B cell (primary cell): ENCODE data around the gene SEC16A. TPM values are rescaled to one million over a fixed set of nuclear protein-coding genes. Genes with fewer than 3 reads are reported as not detected.

Experiments used
- ATAC-seq: fragments of 200-7000 bp; cut with Tn5 transposase; one replicate; pipeline ENCODE4 v1.10.0; 2021; ENCODE audit warnings: low read depth, mild to moderate bottlenecking, moderate number of reproducible peaks, moderate library complexity
- CTCF ChIA-PET: fragments of 350-600 bp; sonication (Branson Sonifier 250); formaldehyde crosslinking; loops from one replicate; lab custom pipeline; 2021; ENCODE audit warnings: antibody characterized with exemption, inconsistent platforms; lab: Charles Lee
- POLR2A ChIA-PET: fragments of 350-600 bp; sonication (Branson Sonifier 250); formaldehyde crosslinking; loops from one replicate; lab custom pipeline; 2021; ENCODE audit warnings: antibody characterized with exemption; lab: Charles Lee
- DNase-seq: peaks from one replicate; pipeline ENCODE4 v3.0.0; 2013
- H2AFZ ChIP-seq: 2 replicates; pipeline ENCODE4 v1.6.1; 2012; ENCODE audit warnings: mild to moderate bottlenecking, low read depth, low read length; ENCODE audit not compliant: insufficient read depth, poor library complexity, severe bottlenecking
- H3K27ac ChIP-seq, 2 donors: 1 replicate in 1 of 2; 2 replicates in 1 of 2; pipeline ENCODE4 v1.5.1; 2012 to 2013; ENCODE audit warnings: low read length in 2 of 2, mild to moderate bottlenecking in 2 of 2, moderate library complexity in 1 of 2
- H3K27me3 ChIP-seq, 4 experiments: fragments of 200-600 bp in 1 of 4; sonication (generic) in 1 of 4; replicated peaks in 1 of 4; 1 replicate in 2 of 4; 2 replicates in 2 of 4; pipeline versions ENCODE4 v1.6.1 to v1.7.0; 2013 to 2016; ENCODE audit warnings: low read length in 3 of 4, mild to moderate bottlenecking in 2 of 4, mixed read lengths in 1 of 4, moderate library complexity in 1 of 4; ENCODE audit not compliant: insufficient read depth in 4 of 4, control insufficient read depth in 3 of 4; ENCODE audit errors: control extremely low read depth in 1 of 4
- H3K36me3 ChIP-seq, 2 experiments: replicated peaks in 1 of 2; 1 replicate in 1 of 2; 2 replicates in 1 of 2; pipeline versions ENCODE4 v1.6.1 to v1.7.1; 2013; ENCODE audit warnings: low read length in 1 of 2; ENCODE audit not compliant: insufficient read depth in 2 of 2, control insufficient read depth in 1 of 2; ENCODE audit errors: control extremely low read depth in 1 of 2, extremely low read depth in 1 of 2
- H3K4me1 ChIP-seq, 2 donors: fragments of 200-600 bp in 1 of 2; sonication (generic) in 1 of 2; 1 replicate in 1 of 2; 2 replicates in 1 of 2; pipeline versions ENCODE4 v1.5.1 to v1.6.1; 2013 to 2017; ENCODE audit warnings: low read length in 2 of 2; ENCODE audit not compliant: control insufficient read depth in 2 of 2, insufficient read depth in 2 of 2
- H3K4me2 ChIP-seq: replicated peaks from 2 replicates; pipeline ENCODE3; 2012; ENCODE audit warnings: mild to moderate bottlenecking, low read depth, low read length; ENCODE audit not compliant: poor library complexity, severe bottlenecking
- H3K4me3 ChIP-seq, 5 experiments: fragments of 200-600 bp in 1 of 5; sonication (generic) in 1 of 5; 1 replicate in 3 of 5; 2 replicates in 2 of 5; pipeline versions ENCODE4 v1.5.1 to v1.7.0; 2011 to 2016; ENCODE audit warnings: low read length in 4 of 5, mild to moderate bottlenecking in 4 of 5, low read depth in 2 of 5, control low read depth in 1 of 5, moderate library complexity in 1 of 5; ENCODE audit not compliant: insufficient read depth in 1 of 5; ENCODE audit errors: control extremely low read depth in 1 of 5, extremely low read depth in 1 of 5
- H3K79me2 ChIP-seq: fragments of 200-600 bp; sonication (generic); one replicate; pipeline ENCODE4 v1.6.0; 2016; ENCODE audit warnings: low read length; ENCODE audit not compliant: control insufficient read depth, insufficient read depth
- H3K9ac ChIP-seq: fragments of 200-600 bp; sonication (generic); 2 replicates; pipeline ENCODE4 v1.6.1; 2017; ENCODE audit warnings: mild to moderate bottlenecking, low read length, moderate library complexity
- H3K9me3 ChIP-seq, 3 donors: one replicate each; pipeline versions ENCODE4 v1.6.1 to v1.7.1; 2013; ENCODE audit warnings: low read length in 2 of 3; ENCODE audit not compliant: control insufficient read depth in 2 of 3, insufficient read depth in 1 of 3; ENCODE audit errors: control extremely low read depth in 1 of 3
- H4K20me1 ChIP-seq: 2 replicates; pipeline ENCODE4 v1.6.0; 2012; ENCODE audit warnings: mild to moderate bottlenecking, low read length; ENCODE audit not compliant: insufficient read depth, control insufficient read depth, poor library complexity, severe bottlenecking
- H3K27ac Mint-ChIP-seq: one replicate; pipeline ENCODE4 v1.8.0; 2021; ENCODE audit warnings: mixed read lengths
- H3K27me3 Mint-ChIP-seq: one replicate; pipeline ENCODE4 v1.8.0; 2021; ENCODE audit warnings: mixed read lengths
- H3K4me1 Mint-ChIP-seq: one replicate; pipeline ENCODE4 v1.8.0; 2021; ENCODE audit warnings: mixed read lengths
- H3K4me3 Mint-ChIP-seq: one replicate; pipeline ENCODE4 v1.8.0; 2021; ENCODE audit warnings: mixed read lengths
- H3K9me3 Mint-ChIP-seq: one replicate; pipeline ENCODE4 v1.8.0; 2022; ENCODE audit warnings: mixed read lengths; ENCODE audit not compliant: insufficient read depth
- CTCF ChIP-seq: fragments of 200-600 bp; IDR thresholded peaks from one replicate; pipeline ENCODE4 v1.8.0; 2022; ENCODE audit warnings: antibody characterized with exemption, mild to moderate bottlenecking
- EZH2 ChIP-seq: IDR thresholded peaks from 2 replicates; pipeline ENCODE4 v1.6.1; 2012; ENCODE audit warnings: borderline replicate concordance, low read depth, mild to moderate bottlenecking, moderate library complexity, low read length; ENCODE audit not compliant: insufficient read depth, poor library complexity, severe bottlenecking
- WGBS: methylation state at CpG from one replicate; pipeline ENCODE4 v1.1.5; 2013; ENCODE audit warnings: missing lambda C conversion rate; ENCODE audit not compliant: insufficient coverage; 5-methylcytosine and 5-hydroxymethylcytosine counted together
- intact Hi-C: fragments of 100-400 bp; cut with micrococcal nuclease; formaldehyde crosslinking; loops from one replicate; pipeline ENCODE4 v1.10.0; 2022
- polyA plus RNA-seq: library from polyadenylated mRNA; depleted of rRNA; stranded (reverse); fragments of >200 nt; gene quantifications from 2 replicates; pipeline ENCODE4 v1.2.3, GENCODE V29; 2012
- total RNA-seq, 2 donors: library from RNA; stranded (reverse); fragments of 120-200 nt in 1 of 2; gene quantifications; 1 replicate in 1 of 2; 2 replicates in 1 of 2; pipeline versions ENCODE4 v1.2.3 to v1.2.4, GENCODE V29; 2013 to 2022

SEC16A gene
- total and polyA plus RNA-seq, 2 donors (not counting 1 experiment from before 2014, with no cell fraction given), result 31.7 to 73.4 TPM

DNA sequence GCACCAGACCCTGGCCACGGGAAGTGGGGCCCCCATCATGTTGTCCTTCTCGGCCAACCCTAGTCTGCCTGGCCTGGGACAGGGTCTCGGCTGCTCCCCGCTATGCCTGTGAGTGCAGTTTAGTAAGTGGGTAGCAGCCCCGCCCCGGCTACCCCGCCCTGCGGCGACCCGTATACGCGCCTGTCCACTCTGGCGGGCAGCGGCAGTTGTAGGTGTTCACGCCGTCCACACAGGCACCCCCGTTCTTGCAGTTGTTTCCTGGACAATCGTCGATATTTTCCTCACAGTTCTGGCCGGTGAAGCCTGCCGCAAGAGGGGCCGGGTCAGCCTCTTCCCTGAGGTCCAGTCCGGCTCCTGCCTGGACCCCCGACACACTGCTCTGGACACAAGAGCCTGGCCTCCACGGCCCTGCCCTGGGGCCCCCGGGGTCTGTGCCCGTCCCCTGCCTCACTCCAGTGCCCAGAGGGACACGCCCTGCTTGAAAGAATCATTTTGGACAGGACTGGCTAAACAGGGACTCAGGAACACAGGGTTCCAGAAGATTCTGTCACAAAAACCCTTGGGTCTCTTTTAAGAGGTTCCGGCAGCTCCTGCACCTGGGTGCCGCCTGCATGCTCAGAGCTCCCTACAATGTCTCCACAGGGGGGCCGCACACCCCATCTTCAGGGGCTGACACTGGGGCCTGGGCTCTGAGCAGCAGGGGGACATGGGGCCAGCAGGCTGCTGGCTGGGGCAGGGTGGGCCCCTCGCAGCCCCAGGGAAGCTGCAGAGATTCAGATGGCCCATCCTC lies 36.6 kb upstream of the SEC16A start:
- Mint-ChIP-seq H3K27me3 (no peaks in the 10 kb centered on the region), H3K9me3 (no peaks in the 10 kb centered on the region)
- intact Hi-C loops, result no loop called here

More for the DNA sequence above, 36.6 kb upstream of the SEC16A start:
- H3K27me3 ChIP-seq, result no peaks in the 10 kb centered on the region
- peaks cover 4% of the 10 kb centered on the region for H3K4me1 Mint-ChIP-seq
- ATAC-seq (no peak), DNase-seq (no peak)
- H2AFZ ChIP-seq, result no peak overlapping the region
- H3K4me3 Mint-ChIP-seq, result no peak overlapping the region
- H3K27ac ChIP-seq, result no peak overlapping the region
- TF ChIP-seq CTCF (no peak), EZH2 (no peak)
- POLR2A ChIA-PET, result no interaction called here
- no peak overlapping the region for H3K4me2 ChIP-seq
- WGBS, result 98% methylated on average over 32 of the region's 32 CpGs
- peaks cover 0 to 54% of the 10 kb centered on the region in 2 experiments for H3K36me3 ChIP-seq
- CTCF ChIA-PET, result no interaction called here
- peaks cover 85% of the 10 kb centered on the region for H4K20me1 ChIP-seq
- H3K9me3 ChIP-seq, result no peaks in the 10 kb centered on the region
- H3K79me2 ChIP-seq, result peaks cover 4% of the 10 kb centered on the region
- no peak overlapping the region for H3K27ac Mint-ChIP-seq
- H3K4me1 ChIP-seq, result peaks cover 0 to 5% of the 10 kb centered on the region in 2 donors
- H3K4me3 ChIP-seq, result no peak overlapping the region
- H3K9ac ChIP-seq, result no peak overlapping the region
